HCT116 (cell line): Measurements from ENCODE around the gene BSN. TPM values are rescaled to one million over a fixed set of nuclear protein-coding genes. Genes with fewer than 3 reads are reported as not detected.

Experiments
- ATAC-seq: fragments of 200-7000 bp; cut with Tn5 transposase; 2 replicates; pipeline ENCODE4 v1.9.1; 2020; ENCODE audit warnings: mild to moderate bottlenecking, moderate library complexity
- BruUV-seq: library from RNA; stranded (reverse); fragments of 400-500 nt; replicated peaks from 2 replicates; lab custom pipeline; 2021; lab: Mats Ljungman, UMichigan
- CTCF ChIA-PET: fragments of 300-600 bp; sonication (Branson Sonifier 250); formaldehyde crosslinking; loops from one replicate; lab custom pipeline; 2021; ENCODE audit warnings: antibody characterized with exemption; lab: Charles Lee
- POLR2A ChIA-PET: fragments of 300-600, 350-600 bp; sonication (Branson Sonifier 250); formaldehyde crosslinking; loops from one replicate; lab custom pipeline; 2021; ENCODE audit warnings: antibody characterized with exemption; lab: Charles Lee
- RAD21 ChIA-PET, 2 experiments: fragments of 300-600 bp; sonication (Branson Sonifier 250); formaldehyde crosslinking; loops; one replicate each; lab custom pipeline; 2023; ENCODE audit warnings: low total read pairs in 2 of 2; ENCODE audit not compliant: uncharacterized antibody in 2 of 2, unreplicated experiment in 2 of 2, low non-redundant PET in 1 of 2; lab: Charles Lee
- DNase-seq: peaks from one replicate; pipeline ENCODE4 v3.0.0-alpha.2; 2010; ENCODE audit warnings: low read depth, low spot score
- H2AFZ ChIP-seq: fragments of 200-600 bp; shearing (Covaris generic), sonication (generic); 2 replicates; pipeline ENCODE4 v1.6.1; 2017; ENCODE audit warnings: low read depth, mixed run types, mixed read lengths, antibody characterized with exemption, low read length; ENCODE audit not compliant: poor library complexity, severe bottlenecking
- H3K27ac ChIP-seq: 2 replicates; pipeline ENCODE4 v1.5.1; 2012; ENCODE audit warnings: low read depth, low read length
- H3K27me3 ChIP-seq: fragments of 200-600 bp; sonication (generic); 2 replicates; pipeline ENCODE4 v1.6.1; 2016; ENCODE audit warnings: mixed run types, low read length, mixed read lengths; ENCODE audit not compliant: insufficient read depth
- H3K36me3 ChIP-seq, 2 experiments: fragments of 200-500 bp in 1 of 2; fragments of 200-600 bp in 1 of 2; sonication (Bioruptor generic) in 1 of 2; sonication (generic) in 1 of 2; 2 replicates each; pipeline versions ENCODE4 v1.5.1 to v1.6.1; 2014 to 2016; ENCODE audit warnings: low read length in 2 of 2, inconsistent platforms in 1 of 2, mixed read lengths in 1 of 2, mixed run types in 1 of 2; ENCODE audit not compliant: insufficient read depth in 2 of 2, control insufficient read depth in 1 of 2
- H3K4me1 ChIP-seq, 2 experiments: fragments of 200-600 bp in 1 of 2; sonication (generic) in 1 of 2; 2 replicates each; pipeline versions ENCODE4 v1.5.1 to v1.6.1; 2012 to 2017; ENCODE audit warnings: low read length in 2 of 2, inconsistent platforms in 1 of 2, mild to moderate bottlenecking in 1 of 2, mixed read lengths in 1 of 2, mixed run types in 1 of 2, moderate library complexity in 1 of 2; ENCODE audit not compliant: insufficient read depth in 2 of 2, control insufficient read depth in 1 of 2
- H3K4me2 ChIP-seq: fragments of 200-600 bp; sonication (generic); 2 replicates; pipeline ENCODE4 v1.6.1; 2017; ENCODE audit warnings: mixed run types, low read length, mixed read lengths
- H3K4me3 ChIP-seq, 2 experiments: fragments of 200-600 bp in 1 of 2; sonication (generic) in 1 of 2; replicated peaks in 1 of 2; 2 replicates each; pipeline ENCODE4 v1.5.1; 2011 to 2016; ENCODE audit warnings: low read length in 2 of 2, control low read depth in 1 of 2, low read depth in 1 of 2, mild to moderate bottlenecking in 1 of 2, mixed read lengths in 1 of 2, mixed run types in 1 of 2
- H3K79me2 ChIP-seq: fragments of 200-600 bp; sonication (generic); 2 replicates; pipeline ENCODE4 v1.6.1; 2017; ENCODE audit warnings: mild to moderate bottlenecking, mixed run types, low read length, moderate library complexity, mixed read lengths; ENCODE audit not compliant: insufficient read depth
- H3K9ac ChIP-seq: fragments of 200-600 bp; sonication (generic); 2 replicates; pipeline ENCODE4 v1.6.1; 2016; ENCODE audit warnings: low read length, mixed read lengths
- H3K9me2 ChIP-seq: fragments of 200-600 bp; sonication (generic), shearing (Covaris generic); 2 replicates; pipeline ENCODE4 v1.6.1; 2017; ENCODE audit warnings: mixed run types, mild to moderate bottlenecking, moderate library complexity; ENCODE audit not compliant: insufficient read depth
- H3K9me3 ChIP-seq, 2 experiments: fragments of 200-500 bp in 1 of 2; fragments of 200-600 bp in 1 of 2; sonication (Bioruptor generic) in 1 of 2; sonication (generic) in 1 of 2; 2 replicates each; pipeline ENCODE4 v1.6.1; 2014 to 2017; ENCODE audit warnings: low read length in 2 of 2, mixed read lengths in 2 of 2, inconsistent platforms in 1 of 2, low read depth in 1 of 2, mild to moderate bottlenecking in 1 of 2, mixed run types in 1 of 2, moderate library complexity in 1 of 2; ENCODE audit not compliant: control insufficient read depth in 1 of 2, insufficient read depth in 1 of 2
- H4K20me1 ChIP-seq: fragments of 200-600 bp; sonication (generic), shearing (Covaris generic); 2 replicates; pipeline ENCODE4 v1.6.1; 2017; ENCODE audit warnings: mixed run types, mild to moderate bottlenecking, moderate library complexity; ENCODE audit not compliant: insufficient read depth
- ATF3 ChIP-seq: IDR thresholded peaks from 2 replicates; pipeline ENCODE4 v1.6.1; 2012
- CEBPB ChIP-seq: IDR thresholded peaks from 2 replicates; pipeline ENCODE4 v1.6.1; 2012; ENCODE audit warnings: low read depth
- EGR1 ChIP-seq: IDR thresholded peaks from 2 replicates; pipeline ENCODE4 v1.6.1; 2012; ENCODE audit warnings: low read depth
- ELF1 ChIP-seq: IDR thresholded peaks from 2 replicates; pipeline ENCODE4 v1.6.1; 2012; ENCODE audit warnings: low read depth, borderline replicate concordance
- EZH2 ChIP-seq: fragments of 200-600 bp; sonication (generic); IDR thresholded peaks from 2 replicates; pipeline ENCODE4 v1.6.1; 2017; ENCODE audit warnings: antibody characterized with exemption, mixed run types
- EZH2phosphoT487 ChIP-seq: fragments of 200-600 bp; IDR thresholded peaks from 2 replicates; pipeline ENCODE4 v1.6.1; 2018; ENCODE audit warnings: antibody characterized with exemption, borderline replicate concordance
- FOSL1 ChIP-seq: IDR thresholded peaks from 2 replicates; pipeline ENCODE4 v1.6.1; 2012; ENCODE audit warnings: low read depth
- JUND ChIP-seq: IDR thresholded peaks from 2 replicates; pipeline ENCODE4 v1.6.1; 2012
- MAX ChIP-seq: IDR thresholded peaks from 2 replicates; pipeline ENCODE4 v1.6.1; 2012
- POLR2AphosphoS5 ChIP-seq: IDR thresholded peaks from 2 replicates; pipeline ENCODE4 v1.6.1; 2011; ENCODE audit warnings: mild to moderate bottlenecking, low read depth, low read length, moderate library complexity
- REST ChIP-seq: IDR thresholded peaks from 2 replicates; pipeline ENCODE4 v1.6.1; 2012; ENCODE audit warnings: low read depth
- SIN3A ChIP-seq: IDR thresholded peaks from 2 replicates; pipeline ENCODE4 v1.6.1; 2012; ENCODE audit warnings: low read depth
- SP1 ChIP-seq: IDR thresholded peaks from 2 replicates; pipeline ENCODE4 v1.6.1; 2012; ENCODE audit warnings: low read depth
- SRF ChIP-seq: IDR thresholded peaks from 2 replicates; pipeline ENCODE4 v1.6.1; 2012; ENCODE audit warnings: low read depth
- TCF7L2 ChIP-seq: IDR thresholded peaks from 2 replicates; pipeline ENCODE4 v1.7.0; 2011; ENCODE audit warnings: borderline replicate concordance, inconsistent platforms; ENCODE audit not compliant: insufficient read depth, insufficient read length; ENCODE audit errors: extremely low read depth
- YY1 ChIP-seq: IDR thresholded peaks from 2 replicates; pipeline ENCODE4 v1.6.1; 2011; ENCODE audit warnings: low read length, low read depth, moderate library complexity, mild to moderate bottlenecking; ENCODE audit not compliant: insufficient replicate concordance; ENCODE audit errors: extremely low read depth
- ZFX ChIP-seq: fragments of 450-650 bp; IDR thresholded peaks from 2 replicates; pipeline ENCODE4 v1.6.1; 2017
- ZNF274 ChIP-seq: fragments of 200-500 bp; sonication (Bioruptor generic); IDR thresholded peaks from 2 replicates; pipeline ENCODE4 v1.6.1; 2014; ENCODE audit warnings: mild to moderate bottlenecking, low read depth, low read length, inconsistent platforms
- intact Hi-C: fragments of 100-400 bp; cut with micrococcal nuclease; formaldehyde crosslinking; loops from 2 replicates; pipeline ENCODE4 v1.10.0; 2022
- total RNA-seq: library from RNA; stranded (reverse); gene quantifications from one replicate; pipeline ENCODE4 v1.2.1, GENCODE V29; 2021; ENCODE audit not compliant: unreplicated experiment

Gene BSN
- total RNA-seq, 1 experiment from 2014 or later = 1.5 TPM

- RAD21 ChIA-PET = no interaction called here
- no peak overlapping the region for H2AFZ ChIP-seq
- H3K36me3 ChIP-seq = no peaks in the 10 kb centered on the region
- no peaks in the 10 kb centered on the region for H3K9me2 ChIP-seq
- no peak overlapping the region for H3K4me2 ChIP-seq
- H3K9ac ChIP-seq = no peak overlapping the region
- no peak for DNase-seq
- no peaks in the 10 kb centered on the region for H4K20me1 ChIP-seq
- POLR2A ChIA-PET = interaction anchor here (0.6 kb wide), 1 partner anchor 80 kb away, joined by 4 read pairs; no protein-coding TSS in a partner anchor
- CTCF ChIA-PET = no interaction called here
- H3K27me3 ChIP-seq = no peaks in the 10 kb centered on the region
- TF ChIP-seq SP1 = no peak
- TF ChIP-seq FOSL1 = no peak
- no peak for TF ChIP-seq YY1
- TF ChIP-seq ATF3 = no peak
- no peak for TF ChIP-seq MAX
- no peak for TF ChIP-seq ELF1
- TF ChIP-seq EZH2 = no peak
- TF ChIP-seq SRF = no peak
- TF ChIP-seq TCF7L2 = no peak
- no peak for TF ChIP-seq EZH2phosphoT487
- TF ChIP-seq EGR1 = no peak
- no peaks in the 10 kb centered on the region; a peak in 1 of 4 replicates for H3K4me1 ChIP-seq
- no peak overlapping the region for H3K4me3 ChIP-seq
- no TSS peak for BruUV-seq
- H3K79me2 ChIP-seq = no peaks in the 10 kb centered on the region
- no peaks in the 10 kb centered on the region for H3K9me3 ChIP-seq
- no peak for ATAC-seq
- no peak overlapping the region for H3K27ac ChIP-seq
- intact Hi-C loops = no loop called here
Observed at GRCh38 chr3:49593041-49593440, 38.8 kb downstream of the BSN start.

GRCh38 chr3:49600781-49601180 lies 46.5 kb downstream of the BSN start:
- no peaks in the 10 kb centered on the region for H3K36me3 ChIP-seq
- ChIA-PET RAD21 (no interaction called here), CTCF (interaction anchor here (1.3 kb wide), 1 partner anchor 61 kb away, joined by 4 read pairs; no protein-coding TSS in a partner anchor), POLR2A (no interaction called here)
- ATAC-seq = no peak
- no TSS peak for BruUV-seq
- intact Hi-C loops = no loop called here
- H4K20me1 ChIP-seq = no peaks in the 10 kb centered on the region
- H3K79me2 ChIP-seq = no peaks in the 10 kb centered on the region
- H3K4me3 ChIP-seq = no peak overlapping the region
- DNase-seq = no peak
- no peak overlapping the region for H3K27ac ChIP-seq
- H3K9ac ChIP-seq = no peak overlapping the region
- no peaks in the 10 kb centered on the region for H3K9me2 ChIP-seq
- H3K4me1 ChIP-seq = peaks cover 0 to 38% of the 10 kb centered on the region in 2 experiments; a peak in 3 of 4 replicates
- no peaks in the 10 kb centered on the region for H3K27me3 ChIP-seq
- H3K9me3 ChIP-seq = no peaks in the 10 kb centered on the region
- H3K4me2 ChIP-seq = no peak overlapping the region
- no peak overlapping the region for H2AFZ ChIP-seq
- no peak for TF ChIP-seq YY1
- TF ChIP-seq EZH2 = no peak
- TF ChIP-seq CEBPB = no peak
- no peak for TF ChIP-seq REST
- TF ChIP-seq JUND = no peak
- TF ChIP-seq SIN3A = no peak
- TF ChIP-seq ZFX = no peak
- TF ChIP-seq POLR2AphosphoS5 = no peak
- TF ChIP-seq ZNF274 = no peak
